ENCODE data around the gene KIF3A.

- no peak for TF ChIP-seq CTCF (IDR thresholded peaks at IDR 0.05; ENCODE audit: borderline replicate concordance, extremely low read depth, low read length, poor library complexity, severe bottlenecking)
- TF ChIP-seq EZH2 (IDR thresholded peaks at IDR 0.05; ENCODE audit: borderline replicate concordance, low read depth, low read length, severe bottlenecking) = no peak
These were observed 41.4 kb downstream of the KIF3A start for GRCh38 chr5:132695956-132696355.
